Hepatocyte (in vitro differentiated cells): ENCODE measurements around the gene GLDC. TPM values are rescaled to one million over a fixed set of nuclear protein-coding genes. Genes with fewer than 3 reads are reported as not detected.

Experiments
- DNase-seq: peaks from one replicate; pipeline ENCODE4 v3.0.0-alpha.2; 2016; ENCODE audit warnings: low spot score
- H2AFZ ChIP-seq: fragments of 200-600 bp; sonication (generic); 2 replicates; pipeline ENCODE4 v1.6.0; 2016; ENCODE audit warnings: antibody characterized with exemption, mild to moderate bottlenecking
- H3K27ac ChIP-seq: fragments of 200-600 bp; sonication (generic); 2 replicates; pipeline ENCODE4 v1.5.1; 2016; ENCODE audit warnings: mild to moderate bottlenecking
- H3K27me3 ChIP-seq: fragments of 200-600 bp; sonication (generic); 2 replicates; pipeline ENCODE4 v1.6.1; 2016
- H3K36me3 ChIP-seq: fragments of 200-600 bp; sonication (generic); replicated peaks from 2 replicates; pipeline ENCODE4 v1.5.1; 2016; ENCODE audit warnings: low read depth; ENCODE audit not compliant: insufficient read depth
- H3K4me1 ChIP-seq: fragments of 200-600 bp; sonication (generic); 2 replicates; pipeline ENCODE4 v1.5.1; 2016; ENCODE audit warnings: mild to moderate bottlenecking, moderate library complexity; ENCODE audit not compliant: insufficient read depth
- H3K4me2 ChIP-seq: fragments of 200-600 bp; sonication (generic); 2 replicates; pipeline ENCODE4 v1.6.0; 2016
- H3K4me3 ChIP-seq: fragments of 200-600 bp; sonication (generic); 2 replicates; pipeline ENCODE4 v1.5.1; 2016; ENCODE audit warnings: mild to moderate bottlenecking
- H3K79me2 ChIP-seq: fragments of 200-600 bp; sonication (generic); 2 replicates; pipeline ENCODE4 v1.6.0; 2017; ENCODE audit warnings: mild to moderate bottlenecking
- H3K9me2 ChIP-seq: fragments of 200-600 bp; sonication (generic); replicated peaks from 2 replicates; pipeline ENCODE4 v1.6.0; 2017; ENCODE audit warnings: mild to moderate bottlenecking; ENCODE audit not compliant: insufficient read depth
- H3K9me3 ChIP-seq: fragments of 200-600 bp; sonication (generic); 2 replicates; pipeline ENCODE4 v1.5.1; 2016; ENCODE audit warnings: low read depth, mild to moderate bottlenecking
- H4K20me1 ChIP-seq: fragments of 200-600 bp; sonication (generic); 2 replicates; pipeline ENCODE4 v1.6.0; 2016; ENCODE audit warnings: mild to moderate bottlenecking; ENCODE audit not compliant: insufficient read depth, poor library complexity, severe bottlenecking
- EZH2 ChIP-seq: fragments of 200-600 bp; sonication (generic); IDR thresholded peaks from 2 replicates; pipeline ENCODE4 v1.6.1; 2016; ENCODE audit warnings: antibody characterized with exemption, mild to moderate bottlenecking, borderline replicate concordance
- EZH2phosphoT487 ChIP-seq: fragments of 200-600 bp; sonication (generic); IDR thresholded peaks from one replicate; pipeline ENCODE4 v1.6.1; 2018; ENCODE audit warnings: antibody characterized with exemption, mild to moderate bottlenecking, low read depth, moderate library complexity; ENCODE audit not compliant: unreplicated experiment, severe bottlenecking
- WGBS: methylation state at CpG from one replicate; pipeline ENCODE4 v1.1.6; 2016; ENCODE audit warnings: low lambda C conversion rate; ENCODE audit errors: missing lambda C conversion rate; 5-methylcytosine and 5-hydroxymethylcytosine counted together
- polyA plus RNA-seq: library from polyadenylated mRNA; unstranded; fragments of >200 nt; fragmentation: Nextera tagmentation; extraction: Ambion mirVana; gene quantifications from 2 replicates; pipeline ENCODE4 v1.2.1, GENCODE V29; 2016
- total RNA-seq: library from RNA; depleted of rRNA; stranded (reverse); fragments of >200 nt; gene quantifications from 2 replicates; pipeline ENCODE4 v1.2.3, GENCODE V29; 2014
- TF ChIP-seq, protein P1 (sequence below): fragments of 200-600 bp; sonication (generic); IDR thresholded peaks from 2 replicates; pipeline ENCODE4 v1.5.1; 2016; ENCODE audit warnings: antibody characterized with exemption, mild to moderate bottlenecking; ENCODE audit not compliant: poor library complexity

Gene GLDC
- total and polyA plus RNA-seq, 2 experiments from 2014 or later = 15.6 to 18.4 TPM

DNA sequence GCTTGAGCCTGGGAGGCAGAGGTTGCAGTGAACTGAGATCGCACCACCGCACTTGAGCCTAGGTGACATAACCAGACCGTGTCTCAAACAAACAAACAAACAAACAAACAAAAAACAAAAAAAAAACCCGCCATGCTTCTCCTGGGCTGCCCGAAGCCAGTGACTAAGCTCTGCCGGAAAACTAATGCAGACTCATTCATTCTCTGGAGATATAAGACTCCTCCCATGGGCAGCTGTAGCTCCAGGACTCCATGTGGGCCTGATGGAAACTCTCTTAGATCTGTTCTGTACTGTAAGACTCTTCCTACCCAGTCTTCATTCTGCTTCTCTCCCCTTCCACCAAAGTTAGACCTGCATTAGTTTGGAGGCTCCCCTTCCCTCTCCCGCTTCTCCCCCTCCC is 11.1 kb downstream of the GLDC start:
- H3K4me1 ChIP-seq = peaks cover 3% of the 10 kb centered on the region
- H4K20me1 ChIP-seq = no peaks in the 10 kb centered on the region
- no peak overlapping the region for H2AFZ ChIP-seq
- 93% methylated on average over 7 of the region's 7 CpGs for WGBS
- no peak overlapping the region for H3K4me2 ChIP-seq
- H3K27me3 ChIP-seq = no peaks in the 10 kb centered on the region
- H3K36me3 ChIP-seq = no peaks in the 10 kb centered on the region
- H3K9me3 ChIP-seq = no peaks in the 10 kb centered on the region
- DNase-seq = no peak
- no peaks in the 10 kb centered on the region for H3K9me2 ChIP-seq
- no peak for TF ChIP-seq EZH2phosphoT487
- no peak for TF ChIP-seq EZH2
- TF ChIP-seq, protein P1, sequence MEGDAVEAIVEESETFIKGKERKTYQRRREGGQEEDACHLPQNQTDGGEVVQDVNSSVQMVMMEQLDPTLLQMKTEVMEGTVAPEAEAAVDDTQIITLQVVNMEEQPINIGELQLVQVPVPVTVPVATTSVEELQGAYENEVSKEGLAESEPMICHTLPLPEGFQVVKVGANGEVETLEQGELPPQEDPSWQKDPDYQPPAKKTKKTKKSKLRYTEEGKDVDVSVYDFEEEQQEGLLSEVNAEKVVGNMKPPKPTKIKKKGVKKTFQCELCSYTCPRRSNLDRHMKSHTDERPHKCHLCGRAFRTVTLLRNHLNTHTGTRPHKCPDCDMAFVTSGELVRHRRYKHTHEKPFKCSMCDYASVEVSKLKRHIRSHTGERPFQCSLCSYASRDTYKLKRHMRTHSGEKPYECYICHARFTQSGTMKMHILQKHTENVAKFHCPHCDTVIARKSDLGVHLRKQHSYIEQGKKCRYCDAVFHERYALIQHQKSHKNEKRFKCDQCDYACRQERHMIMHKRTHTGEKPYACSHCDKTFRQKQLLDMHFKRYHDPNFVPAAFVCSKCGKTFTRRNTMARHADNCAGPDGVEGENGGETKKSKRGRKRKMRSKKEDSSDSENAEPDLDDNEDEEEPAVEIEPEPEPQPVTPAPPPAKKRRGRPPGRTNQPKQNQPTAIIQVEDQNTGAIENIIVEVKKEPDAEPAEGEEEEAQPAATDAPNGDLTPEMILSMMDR = no peak
- H3K4me3 ChIP-seq = no peak overlapping the region
- H3K79me2 ChIP-seq = no peaks in the 10 kb centered on the region
- no peak overlapping the region for H3K27ac ChIP-seq

DNA sequence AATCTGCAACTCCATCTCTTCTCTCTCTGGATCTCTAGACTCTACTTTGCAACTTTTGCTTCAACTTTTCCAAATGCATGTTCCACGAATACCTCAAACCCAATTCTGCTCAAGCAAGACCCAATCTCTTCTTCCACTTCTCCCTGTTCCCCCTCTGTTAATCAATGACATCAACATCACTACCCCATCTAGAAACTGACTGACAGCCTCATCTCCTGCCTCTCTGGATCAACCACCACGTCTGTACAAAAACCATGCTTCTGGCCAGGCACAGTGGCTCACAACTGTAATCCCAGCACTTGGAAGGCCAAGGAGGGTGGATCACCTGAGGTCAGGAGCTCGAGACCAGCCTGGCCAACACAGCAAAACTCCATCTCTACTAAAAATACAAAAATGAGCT is 12.2 kb downstream of the GLDC start:
- WGBS = 87% methylated on average over 3 of the region's 3 CpGs
- no peak overlapping the region for H2AFZ ChIP-seq
- no peak overlapping the region for H3K27ac ChIP-seq
- no peaks in the 10 kb centered on the region for H3K9me3 ChIP-seq
- no peaks in the 10 kb centered on the region for H3K36me3 ChIP-seq
- no peaks in the 10 kb centered on the region for H3K79me2 ChIP-seq
- H4K20me1 ChIP-seq = no peaks in the 10 kb centered on the region
- DNase-seq = no peak
- no peak for TF ChIP-seq EZH2phosphoT487
- TF ChIP-seq, protein P1 = no peak
- H3K4me1 ChIP-seq = peaks cover 5% of the 10 kb centered on the region
- no peak overlapping the region for H3K4me3 ChIP-seq
- H3K9me2 ChIP-seq = no peaks in the 10 kb centered on the region
- H3K4me2 ChIP-seq = no peak overlapping the region
- H3K27me3 ChIP-seq = no peaks in the 10 kb centered on the region

- Histone ChIP-seq H3K4me2 (no peak overlapping the region), H3K79me2 (no peaks in the 10 kb centered on the region)
These were observed 12.9 kb downstream of the GLDC start for GRCh38 chr9:6632516-6633183.

More at GRCh38 chr9:6632516-6633183, 12.9 kb downstream of the GLDC start:
- Histone ChIP-seq H3K36me3 (no peaks in the 10 kb centered on the region), H2AFZ (no peak overlapping the region), H3K9me2 (no peaks in the 10 kb centered on the region), H3K27ac (no peak overlapping the region), H3K9me3 (no peaks in the 10 kb centered on the region), H3K4me3 (no peak overlapping the region), H4K20me1 (no peaks in the 10 kb centered on the region), H3K27me3 (no peaks in the 10 kb centered on the region), H3K4me1 (peaks cover 12% of the 10 kb centered on the region)
- DNase-seq = peak; percentile 62
- 81% methylated on average over 19 of the region's 19 CpGs for WGBS
- TF ChIP-seq EZH2phosphoT487 (no peak), EZH2 (no peak)
- TF ChIP-seq, protein P1 = no peak
